Neural cell (in vitro differentiated cells): ENCODE results near the gene PXDN.

Experiments
- CTCF ChIP-seq: fragments of 450-650 bp; IDR thresholded peaks from 2 replicates; pipeline ENCODE4 v1.5.1; 2014; ENCODE audit warnings: antibody characterized with exemption, mild to moderate bottlenecking, moderate library complexity; ENCODE audit not compliant: poor library complexity, severe bottlenecking
- EP300 ChIP-seq: fragments of 450-650 bp; conservative IDR thresholded peaks from 2 replicates; pipeline ENCODE4 v1.6.1; 2014; ENCODE audit warnings: antibody characterized with exemption, mild to moderate bottlenecking, moderate library complexity; ENCODE audit not compliant: poor library complexity, severe bottlenecking
- POLR2AphosphoS5 ChIP-seq: IDR thresholded peaks from 2 replicates; pipeline ENCODE4 v1.6.1; 2012
- RAD21 ChIP-seq: fragments of 450-650 bp; conservative IDR thresholded peaks from 2 replicates; pipeline ENCODE4 v1.6.1; 2014; ENCODE audit warnings: antibody characterized with exemption, mild to moderate bottlenecking, moderate library complexity
- SMC3 ChIP-seq: fragments of 450-650 bp; conservative IDR thresholded peaks from 2 replicates; pipeline ENCODE4 v1.6.1; 2014; ENCODE audit warnings: antibody characterized with exemption, mild to moderate bottlenecking, moderate library complexity; ENCODE audit not compliant: poor library complexity

GRCh38 chr2:1588978-1589621 lies 155.2 kb downstream of the PXDN start:
- TF ChIP-seq CTCF (no peak), POLR2AphosphoS5 (no peak), SMC3 (no peak), RAD21 (no peak), EP300 (no peak)
